Nucleus accumbens (tissue), 56 donors: ENCODE data around the gene CD300LF.

ENCODE experiments used
- DNase-seq, 56 donors: peaks; one replicate each; lab custom pipeline; 2025; lab: John Stamatoyannopoulos, UW

CD300LF gene

DNA sequence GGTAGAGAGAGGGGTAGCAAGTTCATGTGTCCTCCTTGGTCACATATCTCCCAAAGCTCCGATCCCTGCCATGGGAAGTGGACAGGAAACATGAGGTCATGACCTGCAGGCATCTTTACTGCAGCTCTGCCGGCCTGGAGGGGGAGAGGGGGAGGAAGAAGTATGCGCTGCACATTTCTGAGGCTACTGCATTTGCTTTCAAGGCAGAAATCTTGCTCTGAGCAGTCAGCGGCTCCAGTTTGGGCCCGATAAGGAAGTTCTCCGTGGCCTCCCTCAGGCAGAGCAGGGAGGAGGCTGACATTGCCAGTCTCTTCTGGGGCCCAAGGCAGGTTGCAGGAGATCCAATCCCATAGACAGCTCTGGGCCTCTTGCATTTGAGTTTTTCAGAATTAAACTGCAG is 34.2 kb upstream of the CD300LF start:
- no peak for DNase-seq

DNA sequence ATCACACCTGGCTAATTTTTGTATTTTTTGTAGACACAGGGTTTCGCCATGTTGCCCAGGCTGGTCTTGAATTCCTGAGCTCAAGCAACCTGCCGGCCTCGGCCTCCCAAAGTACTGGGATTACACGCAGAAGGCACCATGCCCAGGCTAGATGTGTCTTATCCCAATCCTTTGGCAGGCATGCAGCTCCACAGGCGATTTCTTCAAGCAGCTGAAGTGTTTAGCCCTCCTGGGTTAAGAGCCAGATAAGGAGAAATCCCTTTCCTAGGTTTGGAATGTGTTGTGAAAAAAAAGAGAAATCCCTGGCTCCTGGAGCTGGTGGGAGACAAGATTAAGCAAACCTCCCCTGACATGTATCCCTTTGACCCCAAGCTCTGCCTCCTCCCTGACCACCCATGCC is 33.7 kb upstream of the CD300LF start:
- no peak for DNase-seq

- no peak for DNase-seq
Measured at GRCh38 chr17:74745548-74746177, 32.9 kb upstream of the CD300LF start.

DNA sequence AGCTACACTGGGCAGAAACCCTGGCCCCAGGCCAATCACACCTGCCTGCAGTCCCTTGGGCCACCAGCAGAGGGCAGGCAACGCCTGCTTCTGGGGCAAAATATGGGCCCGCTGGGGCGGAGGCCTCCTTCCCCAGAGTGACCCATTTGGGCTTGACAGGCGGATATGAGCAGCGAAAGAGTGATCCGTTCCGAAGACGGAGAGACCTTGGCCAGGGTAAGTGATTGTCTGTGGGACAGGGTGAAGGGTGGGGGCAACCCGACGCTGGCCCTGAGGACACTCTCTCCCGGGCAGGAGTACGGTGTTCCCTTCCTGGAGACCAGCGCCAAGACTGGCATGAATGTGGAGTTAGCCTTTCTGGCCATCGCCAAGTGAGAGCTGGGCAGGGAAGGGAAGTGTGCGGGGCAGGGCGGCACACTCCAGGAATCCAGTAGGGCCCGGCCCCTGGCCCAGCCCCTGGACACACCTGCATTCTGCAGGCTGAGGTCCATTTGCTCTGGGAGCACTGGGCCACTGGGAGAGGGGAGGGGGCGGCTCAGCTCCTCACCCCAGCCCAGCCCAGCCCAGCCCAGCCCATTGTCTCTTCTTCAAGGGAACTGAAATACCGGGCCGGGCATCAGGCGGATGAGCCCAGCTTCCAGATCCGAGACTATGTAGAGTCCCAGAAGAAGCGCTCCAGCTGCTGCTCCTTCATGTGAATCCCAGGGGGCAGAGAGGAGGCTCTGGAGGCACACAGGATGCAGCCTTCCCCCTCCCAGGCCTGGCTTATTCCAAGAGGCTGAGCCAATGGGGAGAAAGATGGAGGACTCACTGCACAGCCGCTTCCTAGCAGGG is 32.2 kb upstream of the CD300LF start:
- DNase-seq, result peak in 49 of 56 donors; percentile 25 to 92 (median 72)

GRCh38 chr17:74744349-74744713 is 31.6 kb upstream of the CD300LF start:
- DNase-seq, result no peak

DNA sequence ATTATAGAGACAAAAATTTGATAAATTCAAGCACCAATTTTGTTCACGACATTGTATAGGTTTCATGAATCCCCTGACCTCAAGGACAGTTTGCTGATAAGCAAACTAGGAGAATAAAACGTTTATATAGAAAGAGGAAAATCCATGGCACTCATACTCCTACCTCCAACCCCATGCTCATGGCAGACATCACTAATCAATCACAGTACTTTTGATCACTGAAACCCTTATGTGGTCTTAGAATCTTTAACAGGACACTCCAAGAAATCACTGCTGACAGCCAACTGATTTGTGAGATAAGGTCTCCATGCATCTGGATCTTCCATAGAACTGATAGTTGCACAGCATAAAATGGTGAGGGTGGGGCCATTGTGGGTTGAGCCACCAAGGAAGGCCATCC is 31.0 kb upstream of the CD300LF start:
- no peak for DNase-seq

GRCh38 chr17:74742978-74743545 is 30.3 kb upstream of the CD300LF start:
- DNase-seq, result no peak

DNA sequence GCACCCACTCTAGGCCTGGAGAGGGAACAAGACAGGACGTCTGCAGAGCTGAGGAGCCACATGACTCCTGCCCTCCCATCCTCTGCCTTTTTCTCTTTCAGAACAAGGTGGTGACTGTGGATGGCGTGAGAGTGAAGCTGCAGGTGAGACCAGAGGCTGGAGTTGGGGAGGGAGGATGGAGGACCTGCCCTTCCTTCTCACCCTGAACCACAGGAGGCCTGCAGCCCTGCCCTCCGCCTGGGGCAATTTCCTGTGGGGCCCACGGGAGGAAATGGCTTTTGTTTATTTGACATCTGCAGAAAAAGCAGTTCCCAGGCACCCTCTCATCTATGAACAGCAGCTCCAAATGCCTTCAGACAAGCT is 29.4 kb upstream of the CD300LF start:
- no peak for DNase-seq

GRCh38 chr17:74740641-74741387 is 28.1 kb upstream of the CD300LF start:
- no peak for DNase-seq

GRCh38 chr17:74740173-74740572 is 27.4 kb upstream of the CD300LF start:
- no peak for DNase-seq

DNA sequence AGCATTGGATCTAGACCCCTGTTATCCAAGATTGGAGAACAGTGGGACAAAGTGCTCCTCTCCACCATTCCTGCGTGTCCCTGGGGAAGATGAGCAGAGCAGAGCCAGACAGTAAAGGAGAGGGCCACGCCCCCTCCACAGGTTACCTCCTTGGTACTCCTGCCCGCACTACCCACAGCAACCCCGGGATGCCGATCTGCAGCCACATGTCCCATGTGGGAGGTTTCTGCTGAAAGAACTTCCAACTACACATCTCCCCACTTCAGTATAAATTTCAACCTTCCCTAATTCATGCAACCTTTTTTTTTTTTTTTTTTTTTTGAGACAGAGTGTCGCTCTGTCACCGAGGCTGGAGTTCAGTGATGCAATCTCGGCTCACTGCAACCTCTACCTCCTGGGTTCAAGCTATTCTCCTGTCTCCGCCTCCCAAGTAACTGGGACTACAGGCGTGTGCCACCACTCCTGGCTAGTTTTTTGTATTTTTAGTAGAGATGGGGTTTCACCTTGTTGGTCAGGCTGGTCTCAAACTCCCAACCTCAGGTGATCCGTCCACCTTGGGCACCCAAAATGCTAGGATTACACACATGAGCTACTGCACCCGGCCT is 26.6 kb upstream of the CD300LF start:
- no peak for DNase-seq

DNA sequence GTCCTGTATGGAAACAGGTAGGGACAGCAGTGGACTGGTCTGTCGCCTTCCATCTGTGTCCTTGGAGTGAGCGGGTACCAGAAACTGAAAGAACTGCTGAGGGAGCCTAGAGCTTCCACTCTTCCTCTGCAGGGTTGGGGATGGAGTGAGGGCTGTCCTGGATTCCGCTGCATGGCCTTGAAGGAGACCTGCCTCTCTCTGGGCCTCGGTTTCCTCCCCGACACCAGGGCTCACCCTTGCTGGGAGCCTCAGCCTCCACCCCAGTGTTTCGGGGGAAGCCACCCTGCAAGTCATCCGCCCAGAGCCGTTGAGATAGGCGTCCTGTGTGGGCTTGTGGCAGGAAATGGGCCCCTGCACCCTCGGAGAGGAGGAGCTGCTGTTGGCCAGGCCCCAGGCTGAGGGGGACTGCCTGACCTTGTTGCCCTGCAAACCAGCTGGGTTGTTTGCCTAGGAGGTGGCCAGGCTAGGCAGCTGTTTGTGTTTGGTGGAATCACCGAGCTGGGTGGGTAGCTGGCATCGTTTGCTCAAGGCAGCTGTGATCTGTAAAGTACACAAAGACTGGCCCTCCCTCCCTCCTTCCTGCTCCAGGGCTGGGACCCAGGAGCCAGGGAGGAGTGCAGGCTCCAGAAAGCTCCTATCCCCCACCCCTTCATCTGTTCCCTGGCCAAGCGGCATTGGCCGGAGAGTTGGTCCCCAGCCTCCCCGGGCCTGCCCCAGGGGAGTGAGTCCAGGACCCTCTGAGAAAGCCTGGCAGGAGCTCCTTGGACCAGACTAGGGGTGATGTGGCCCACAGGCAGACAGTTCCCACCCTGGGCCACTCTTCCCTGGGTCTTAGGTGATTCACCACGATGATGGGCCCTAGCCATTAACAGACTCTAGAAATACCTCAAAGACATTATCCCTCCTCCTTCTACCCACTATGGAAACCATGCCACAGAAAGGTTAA is 25.6 kb upstream of the CD300LF start:
- DNase-seq, result no peak

- no peak for DNase-seq
Measured at GRCh38 chr17:74737299-74738050, 24.8 kb upstream of the CD300LF start.

- DNase-seq, result peak in 1 of 56 donors; percentile 8
Measured at GRCh38 chr17:74736513-74737298, 24.0 kb upstream of the CD300LF start, which contains the start of gene RAB37. RAB37 (plus strand) TSS chr17:74737256; CDS start chr17:74737273, 17 bp downstream.

GRCh38 chr17:74734256-74734655 is 21.5 kb upstream of the CD300LF start:
- DNase-seq, result no peak

DNA sequence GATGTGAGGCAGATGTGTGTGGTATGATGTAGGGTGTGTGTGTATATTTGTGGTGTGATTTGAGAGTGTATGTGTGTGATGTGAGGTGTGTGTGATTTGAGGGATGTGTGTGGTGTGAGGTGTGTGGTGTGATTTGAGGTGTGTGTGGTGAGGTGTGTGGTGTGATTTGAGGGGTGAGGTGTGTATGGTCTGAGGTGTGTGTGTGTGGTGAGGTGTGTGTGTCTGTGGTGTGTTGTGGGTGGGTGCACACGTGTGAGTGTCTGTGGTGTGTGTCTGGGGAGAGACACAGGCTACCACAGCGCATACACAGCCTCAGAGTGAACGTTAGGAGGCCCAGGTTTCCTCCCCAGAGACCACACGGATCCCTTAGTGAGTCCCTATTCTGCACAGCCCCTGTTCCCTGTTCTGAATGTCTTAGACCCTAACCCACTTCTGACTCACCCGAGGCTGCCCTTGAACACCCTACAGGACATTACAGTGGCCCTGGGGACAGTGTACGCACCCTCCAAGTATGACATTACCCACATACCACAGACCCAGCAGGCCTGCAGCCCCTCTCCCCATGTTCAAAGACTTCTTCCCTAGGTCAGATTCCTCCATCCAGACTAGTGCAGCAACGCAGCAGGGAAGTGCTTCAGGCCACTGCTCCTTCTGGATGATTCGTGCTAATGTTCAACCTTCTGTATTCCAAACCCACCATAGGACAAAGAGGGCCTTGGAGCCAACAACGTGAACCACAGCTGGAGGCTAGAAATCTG is 20.8 kb upstream of the CD300LF start:
- no peak for DNase-seq
